Keratinocyte (primary cell): ENCODE results near the gene C13orf42.

Experiments
- CTCF ChIP-seq, 3 experiments: IDR thresholded peaks in 1 of 3; conservative IDR thresholded peaks in 1 of 3; optimal IDR thresholded peaks in 1 of 3; 2 replicates in 2 of 3; 3 replicates in 1 of 3; pipeline versions ENCODE3 to v1.5.1; 2011; ENCODE audit warnings: low read length in 3 of 3, mild to moderate bottlenecking in 3 of 3, moderate library complexity in 2 of 3, control low read depth in 1 of 3, inconsistent platforms in 1 of 3; ENCODE audit not compliant: insufficient read depth in 2 of 3; ENCODE audit errors: extremely low read depth in 1 of 3
- EZH2 ChIP-seq: IDR thresholded peaks from one replicate; pipeline ENCODE4 v1.6.1; 2012; ENCODE audit warnings: inconsistent platforms, mild to moderate bottlenecking, low read length, moderate library complexity

- TF ChIP-seq CTCF (optimal IDR thresholded peaks at IDR 0.05 in 1 of 3, IDR thresholded peaks at IDR 0.05 in 1 of 3, conservative IDR thresholded peaks at IDR 0.05 in 1 of 3; ENCODE audit: extremely low read depth in 1 of 3, insufficient read depth in 2 of 3, low read length in 3 of 3): no peak
- no peak for TF ChIP-seq EZH2
Observed at GRCh38 chr13:51147732-51148131, 36.7 kb upstream of the C13orf42 start.
